GM23338 (cell line): ENCODE measurements around the gene IWS1.

ENCODE experiments used
- CREB1 ChIP-seq: fragments of 250-450 bp; sonication (Bioruptor Pico); IDR thresholded peaks from 2 replicates; pipeline ENCODE4 v1.5.0; 2020; ENCODE audit warnings: low read depth, mild to moderate bottlenecking, moderate library complexity
- ETS1 ChIP-seq: IDR thresholded peaks from 2 replicates; pipeline ENCODE4 v1.6.1; 2016; ENCODE audit warnings: antibody characterized with exemption
- EZH2 ChIP-seq: fragments of 200-600 bp; sonication (generic); IDR thresholded peaks from one replicate; pipeline ENCODE4 v1.8.0; 2017; ENCODE audit warnings: antibody characterized with exemption, mild to moderate bottlenecking, low read depth; ENCODE audit not compliant: unreplicated experiment
- EZH2phosphoT487 ChIP-seq: fragments of 200-600 bp; sonication (generic); IDR thresholded peaks from one replicate; pipeline ENCODE4 v1.8.1; 2018; ENCODE audit warnings: antibody characterized with exemption; ENCODE audit not compliant: unreplicated experiment
- JUNB ChIP-seq: IDR thresholded peaks from one replicate; pipeline ENCODE4 v1.6.1; 2016; ENCODE audit warnings: antibody characterized with exemption; ENCODE audit not compliant: unreplicated experiment
- NANOG ChIP-seq: IDR thresholded peaks from 2 replicates; pipeline ENCODE4 v1.6.1; 2016; ENCODE audit warnings: antibody characterized with exemption, borderline replicate concordance
- POLR2AphosphoS5 ChIP-seq: IDR thresholded peaks from 2 replicates; pipeline ENCODE4 v1.6.1; 2016; ENCODE audit warnings: antibody characterized with exemption, low read depth
- REST ChIP-seq: IDR thresholded peaks from one replicate; pipeline ENCODE4 v1.6.1; 2018; ENCODE audit warnings: antibody characterized with exemption; ENCODE audit not compliant: unreplicated experiment
- STAT1 ChIP-seq: IDR thresholded peaks from one replicate; pipeline ENCODE4 v1.6.1; 2016; ENCODE audit warnings: antibody characterized with exemption; ENCODE audit not compliant: unreplicated experiment
- ZNF114 ChIP-seq: fragments of 250-450 bp; sonication (Bioruptor Pico); IDR thresholded peaks from 2 replicates; pipeline ENCODE4 v1.5.0; 2020; ENCODE audit warnings: mild to moderate bottlenecking, moderate library complexity
- ZNF331 ChIP-seq: fragments of 250-450 bp; sonication (Bioruptor Pico); IDR thresholded peaks from 2 replicates; pipeline ENCODE4 v1.5.0; 2020; ENCODE audit warnings: low read depth, mild to moderate bottlenecking, moderate library complexity
- ZNF462 ChIP-seq: fragments of 250-450 bp; sonication (Bioruptor Pico); IDR thresholded peaks from 2 replicates; pipeline ENCODE4 v1.5.0; 2020; ENCODE audit warnings: mild to moderate bottlenecking, moderate library complexity
- TF ChIP-seq, protein P1 (sequence below), 2 experiments: fragments of 200-600 bp in 1 of 2; sonication (generic) in 1 of 2; conservative IDR thresholded peaks; 2 replicates each; pipeline versions ENCODE4 v1.5.1 to v1.6.1; 2016 to 2017; ENCODE audit warnings: antibody characterized with exemption in 2 of 2, low read depth in 2 of 2, mild to moderate bottlenecking in 2 of 2, moderate library complexity in 1 of 2

DNA sequence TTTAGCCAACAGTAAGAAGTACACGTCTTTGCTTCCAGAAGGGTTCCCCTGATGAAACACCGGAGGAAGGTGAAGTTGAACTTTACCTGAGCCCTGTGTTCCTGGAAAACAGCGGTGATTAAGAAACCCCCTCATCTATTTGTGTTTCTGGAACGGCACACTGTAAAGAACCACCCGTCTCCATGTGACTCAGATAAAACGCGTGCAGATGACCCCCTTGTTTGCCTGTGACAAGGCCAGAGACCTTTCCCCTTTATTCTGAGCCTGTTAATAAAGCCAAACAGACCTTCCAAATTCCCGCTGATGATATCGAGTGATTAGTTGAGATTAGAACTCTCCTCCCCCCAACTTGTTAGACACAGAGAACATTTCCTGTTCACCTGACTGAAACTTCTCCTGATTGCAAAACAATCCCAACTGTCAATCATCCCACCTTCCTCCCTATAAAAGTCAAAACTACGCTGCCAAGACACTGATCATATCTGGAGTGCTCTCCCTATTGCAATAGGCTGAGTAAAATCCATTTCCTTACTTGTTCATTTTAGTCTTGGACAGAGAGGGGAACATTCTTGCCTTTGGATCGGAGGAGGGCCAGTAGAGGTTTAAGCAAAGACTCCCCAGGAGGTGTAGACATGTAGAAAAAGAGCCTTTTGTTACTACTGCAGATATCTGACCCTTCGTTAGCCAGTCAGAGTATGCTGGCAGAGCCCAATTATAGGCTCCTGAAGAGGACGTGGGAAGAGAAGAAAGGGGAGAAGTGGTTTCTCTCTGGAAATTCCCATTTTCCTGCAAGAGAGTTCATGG lies 914 bp upstream of the IWS1 start:
- TF ChIP-seq, protein P1, sequence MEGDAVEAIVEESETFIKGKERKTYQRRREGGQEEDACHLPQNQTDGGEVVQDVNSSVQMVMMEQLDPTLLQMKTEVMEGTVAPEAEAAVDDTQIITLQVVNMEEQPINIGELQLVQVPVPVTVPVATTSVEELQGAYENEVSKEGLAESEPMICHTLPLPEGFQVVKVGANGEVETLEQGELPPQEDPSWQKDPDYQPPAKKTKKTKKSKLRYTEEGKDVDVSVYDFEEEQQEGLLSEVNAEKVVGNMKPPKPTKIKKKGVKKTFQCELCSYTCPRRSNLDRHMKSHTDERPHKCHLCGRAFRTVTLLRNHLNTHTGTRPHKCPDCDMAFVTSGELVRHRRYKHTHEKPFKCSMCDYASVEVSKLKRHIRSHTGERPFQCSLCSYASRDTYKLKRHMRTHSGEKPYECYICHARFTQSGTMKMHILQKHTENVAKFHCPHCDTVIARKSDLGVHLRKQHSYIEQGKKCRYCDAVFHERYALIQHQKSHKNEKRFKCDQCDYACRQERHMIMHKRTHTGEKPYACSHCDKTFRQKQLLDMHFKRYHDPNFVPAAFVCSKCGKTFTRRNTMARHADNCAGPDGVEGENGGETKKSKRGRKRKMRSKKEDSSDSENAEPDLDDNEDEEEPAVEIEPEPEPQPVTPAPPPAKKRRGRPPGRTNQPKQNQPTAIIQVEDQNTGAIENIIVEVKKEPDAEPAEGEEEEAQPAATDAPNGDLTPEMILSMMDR (conservative IDR thresholded peaks at IDR 0.05; ENCODE audit: low read depth in 2 of 2) = no peak
- TF ChIP-seq EZH2phosphoT487 = no peak
- no peak; the same call in 1 of the 2 replicates for TF ChIP-seq POLR2AphosphoS5
- TF ChIP-seq EZH2 = no peak
- TF ChIP-seq JUNB = no peak
- TF ChIP-seq CREB1 (CRISPR knock-in tag) = no peak
- TF ChIP-seq REST = no peak
- no peak for TF ChIP-seq ZNF331 (CRISPR knock-in tag)
- TF ChIP-seq STAT1 = no peak
- TF ChIP-seq ZNF114 (CRISPR knock-in tag) = no peak
- no peak for TF ChIP-seq ETS1
- no peak for TF ChIP-seq NANOG
- TF ChIP-seq ZNF462 = no peak
